Measurements from ENCODE around the gene GNAT2.

DNA sequence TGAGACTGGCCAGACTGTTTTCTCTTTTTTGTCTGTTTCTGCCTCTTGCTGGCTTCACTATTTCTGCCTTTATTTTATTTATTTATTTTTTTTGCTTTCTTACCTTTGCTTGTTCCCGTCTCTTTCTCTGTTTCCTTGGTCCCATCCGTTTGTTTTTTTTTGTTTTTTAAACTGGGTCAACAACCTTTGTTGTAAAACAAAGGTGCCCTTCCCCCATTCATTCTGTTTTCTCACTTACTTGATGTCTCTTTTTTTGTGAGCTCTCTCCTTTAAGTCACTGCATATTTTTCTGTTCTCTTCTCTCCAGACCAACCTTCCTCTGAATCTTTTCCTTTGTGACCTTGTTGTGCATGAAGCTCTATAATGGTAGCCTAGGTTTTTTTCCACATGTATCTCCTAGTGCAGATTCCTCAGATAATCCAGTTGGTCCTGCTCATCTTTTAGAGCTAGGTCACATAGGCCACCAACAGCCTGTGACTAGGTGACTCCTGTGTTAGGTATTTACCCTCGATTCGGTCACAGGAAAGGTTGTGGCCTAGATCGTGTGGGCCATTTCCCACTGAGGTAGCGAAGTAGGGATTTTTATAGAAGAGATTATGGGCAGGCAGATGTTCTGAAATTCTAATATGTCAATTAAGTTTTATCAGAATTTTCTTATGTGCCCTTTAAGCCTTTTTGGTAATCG, 55.1 kb downstream of the GNAT2 start:
- TF ChIP-seq, protein P1, sequence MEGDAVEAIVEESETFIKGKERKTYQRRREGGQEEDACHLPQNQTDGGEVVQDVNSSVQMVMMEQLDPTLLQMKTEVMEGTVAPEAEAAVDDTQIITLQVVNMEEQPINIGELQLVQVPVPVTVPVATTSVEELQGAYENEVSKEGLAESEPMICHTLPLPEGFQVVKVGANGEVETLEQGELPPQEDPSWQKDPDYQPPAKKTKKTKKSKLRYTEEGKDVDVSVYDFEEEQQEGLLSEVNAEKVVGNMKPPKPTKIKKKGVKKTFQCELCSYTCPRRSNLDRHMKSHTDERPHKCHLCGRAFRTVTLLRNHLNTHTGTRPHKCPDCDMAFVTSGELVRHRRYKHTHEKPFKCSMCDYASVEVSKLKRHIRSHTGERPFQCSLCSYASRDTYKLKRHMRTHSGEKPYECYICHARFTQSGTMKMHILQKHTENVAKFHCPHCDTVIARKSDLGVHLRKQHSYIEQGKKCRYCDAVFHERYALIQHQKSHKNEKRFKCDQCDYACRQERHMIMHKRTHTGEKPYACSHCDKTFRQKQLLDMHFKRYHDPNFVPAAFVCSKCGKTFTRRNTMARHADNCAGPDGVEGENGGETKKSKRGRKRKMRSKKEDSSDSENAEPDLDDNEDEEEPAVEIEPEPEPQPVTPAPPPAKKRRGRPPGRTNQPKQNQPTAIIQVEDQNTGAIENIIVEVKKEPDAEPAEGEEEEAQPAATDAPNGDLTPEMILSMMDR (IDR thresholded peaks at IDR 0.05): no peak
- TF ChIP-seq EP300 (IDR thresholded peaks at IDR 0.05) (no peak), POLR2AphosphoS5 (IDR thresholded peaks at IDR 0.05) (no peak)
